Neural progenitor cell (in vitro differentiated cells): Measurements from ENCODE around the gene MORN1.

Experiments used
- EZH2 ChIP-seq: fragments of 200-600 bp; sonication (generic); IDR thresholded peaks from 2 replicates; pipeline ENCODE4 v1.6.1; 2017; ENCODE audit warnings: antibody characterized with exemption, mild to moderate bottlenecking, moderate library complexity
- EZH2phosphoT487 ChIP-seq: fragments of 200-600 bp; sonication (generic); IDR thresholded peaks from 2 replicates; pipeline ENCODE4 v1.6.1; 2017; ENCODE audit warnings: antibody characterized with exemption
- TF ChIP-seq, protein P1 (sequence below): fragments of 200-600 bp; sonication (generic); IDR thresholded peaks from 2 replicates; pipeline ENCODE4 v1.5.1; 2017; ENCODE audit warnings: antibody characterized with exemption, mild to moderate bottlenecking

DNA sequence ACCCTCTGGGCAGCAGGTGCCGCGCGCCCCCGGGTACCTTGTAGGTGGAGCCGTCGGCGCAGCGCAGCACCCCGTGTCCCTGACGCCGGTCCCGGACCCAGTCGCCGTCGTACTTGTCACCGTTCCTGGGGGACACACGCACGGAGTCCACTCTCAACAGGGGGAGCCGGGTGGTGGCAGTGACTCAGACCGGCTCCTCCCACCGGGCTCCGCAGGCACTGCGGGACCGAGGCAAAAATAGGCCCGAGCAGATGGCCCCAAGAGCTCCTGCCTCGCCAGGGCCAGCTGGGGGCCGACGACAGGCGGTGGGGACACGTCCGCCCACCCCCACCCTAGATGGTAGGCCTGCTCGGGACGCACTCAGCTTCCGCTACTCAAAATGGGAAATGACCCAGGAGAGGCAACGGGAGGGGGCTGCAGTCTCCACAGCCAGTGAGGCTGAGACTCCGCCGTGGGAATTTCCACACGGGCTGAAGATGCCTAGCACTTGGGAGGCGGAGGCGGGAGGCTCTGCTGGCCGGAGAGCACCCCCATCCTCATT lies 6.3 kb downstream of the MORN1 start:
- TF ChIP-seq, protein P1, sequence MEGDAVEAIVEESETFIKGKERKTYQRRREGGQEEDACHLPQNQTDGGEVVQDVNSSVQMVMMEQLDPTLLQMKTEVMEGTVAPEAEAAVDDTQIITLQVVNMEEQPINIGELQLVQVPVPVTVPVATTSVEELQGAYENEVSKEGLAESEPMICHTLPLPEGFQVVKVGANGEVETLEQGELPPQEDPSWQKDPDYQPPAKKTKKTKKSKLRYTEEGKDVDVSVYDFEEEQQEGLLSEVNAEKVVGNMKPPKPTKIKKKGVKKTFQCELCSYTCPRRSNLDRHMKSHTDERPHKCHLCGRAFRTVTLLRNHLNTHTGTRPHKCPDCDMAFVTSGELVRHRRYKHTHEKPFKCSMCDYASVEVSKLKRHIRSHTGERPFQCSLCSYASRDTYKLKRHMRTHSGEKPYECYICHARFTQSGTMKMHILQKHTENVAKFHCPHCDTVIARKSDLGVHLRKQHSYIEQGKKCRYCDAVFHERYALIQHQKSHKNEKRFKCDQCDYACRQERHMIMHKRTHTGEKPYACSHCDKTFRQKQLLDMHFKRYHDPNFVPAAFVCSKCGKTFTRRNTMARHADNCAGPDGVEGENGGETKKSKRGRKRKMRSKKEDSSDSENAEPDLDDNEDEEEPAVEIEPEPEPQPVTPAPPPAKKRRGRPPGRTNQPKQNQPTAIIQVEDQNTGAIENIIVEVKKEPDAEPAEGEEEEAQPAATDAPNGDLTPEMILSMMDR, result no peak
- TF ChIP-seq EZH2, result no peak
- TF ChIP-seq EZH2phosphoT487, result no peak
